Liver (tissue), 9 donors: ENCODE results near the gene RAC2. TPM values are rescaled to one million over a fixed set of nuclear protein-coding genes. Genes with fewer than 3 reads are reported as not detected.

ENCODE experiments used
- DNase-seq: peaks from one replicate; pipeline ENCODE4 v3.0.0-alpha.2; 2017; ENCODE audit warnings: low spot score
- H3K27ac ChIP-seq, 2 donors: one replicate each; pipeline ENCODE4 v1.7.0; 2013; ENCODE audit warnings: inconsistent platforms in 2 of 2, low read length in 2 of 2, control low read depth in 1 of 2, low read depth in 1 of 2, mild to moderate bottlenecking in 1 of 2
- H3K27me3 ChIP-seq, 4 donors: one replicate each; pipeline versions ENCODE4 v1.6.1 to v1.7.0; 2013; ENCODE audit warnings: low read length in 3 of 4, inconsistent platforms in 1 of 4, mild to moderate bottlenecking in 1 of 4, moderate library complexity in 1 of 4; ENCODE audit not compliant: control insufficient read depth in 4 of 4, insufficient read depth in 4 of 4
- H3K36me3 ChIP-seq, 4 donors: one replicate each; pipeline versions ENCODE4 v1.6.1 to v1.7.0; 2013; ENCODE audit warnings: low read length in 3 of 4, mild to moderate bottlenecking in 3 of 4, low read depth in 1 of 4, moderate library complexity in 1 of 4; ENCODE audit not compliant: control insufficient read depth in 4 of 4, insufficient read depth in 3 of 4
- H3K4me1 ChIP-seq, 4 donors: one replicate each; pipeline versions ENCODE4 v1.6.1 to v1.7.0; 2013; ENCODE audit warnings: low read length in 3 of 4, mild to moderate bottlenecking in 3 of 4, moderate library complexity in 1 of 4; ENCODE audit not compliant: control insufficient read depth in 4 of 4, insufficient read depth in 4 of 4
- H3K4me3 ChIP-seq, 3 donors: one replicate each; pipeline versions ENCODE4 v1.6.1 to v1.7.0; 2013; ENCODE audit warnings: low read length in 3 of 3, control low read depth in 1 of 3, low read depth in 1 of 3, mild to moderate bottlenecking in 1 of 3
- H3K9ac ChIP-seq, 2 donors: one replicate each; pipeline ENCODE4 v1.7.0; 2013; ENCODE audit warnings: low read length in 2 of 2, mild to moderate bottlenecking in 2 of 2, moderate library complexity in 2 of 2, control low read depth in 1 of 2, low read depth in 1 of 2
- H3K9me3 ChIP-seq, 4 donors: one replicate each; pipeline versions ENCODE4 v1.6.1 to v1.7.0; 2013; ENCODE audit warnings: low read length in 3 of 4; ENCODE audit not compliant: control insufficient read depth in 4 of 4
- EGR1 ChIP-seq, 2 donors: IDR thresholded peaks; 2 replicates each; pipeline ENCODE4 v1.6.1; 2016 to 2018; ENCODE audit warnings: antibody characterized with exemption in 2 of 2, low read depth in 2 of 2
- FOXA1 ChIP-seq: IDR thresholded peaks from 2 replicates; pipeline ENCODE4 v1.6.1; 2016; ENCODE audit warnings: antibody characterized with exemption
- FOXA2 ChIP-seq: IDR thresholded peaks from 2 replicates; pipeline ENCODE4 v1.6.1; 2016; ENCODE audit warnings: antibody characterized with exemption
- GABPA ChIP-seq, 2 donors: IDR thresholded peaks in 1 of 2; conservative IDR thresholded peaks in 1 of 2; 2 replicates each; pipeline ENCODE4 v1.6.1; 2016; ENCODE audit warnings: antibody characterized with exemption in 2 of 2, mild to moderate bottlenecking in 1 of 2, moderate library complexity in 1 of 2
- HNF4A ChIP-seq, 2 donors: conservative IDR thresholded peaks; 2 replicates each; pipeline ENCODE4 v1.6.1; 2016; ENCODE audit warnings: antibody characterized with exemption in 2 of 2, mild to moderate bottlenecking in 2 of 2
- HNF4G ChIP-seq: IDR thresholded peaks from 2 replicates; pipeline ENCODE4 v1.6.1; 2016; ENCODE audit warnings: antibody characterized with exemption
- JUND ChIP-seq, 2 donors: IDR thresholded peaks; 2 replicates each; pipeline ENCODE4 v1.6.1; 2016; ENCODE audit warnings: antibody characterized with exemption in 2 of 2
- NR2F2 ChIP-seq: IDR thresholded peaks from 2 replicates; pipeline ENCODE4 v1.6.1; 2016; ENCODE audit warnings: antibody characterized with exemption
- RAD21 ChIP-seq, 2 donors: IDR thresholded peaks; 2 replicates each; pipeline ENCODE4 v1.6.1; 2016; ENCODE audit warnings: antibody characterized with exemption in 2 of 2, mild to moderate bottlenecking in 2 of 2
- RXRA ChIP-seq, 2 donors: IDR thresholded peaks; 2 replicates each; pipeline ENCODE4 v1.6.1; 2017 to 2018; ENCODE audit warnings: antibody characterized with exemption in 2 of 2, mild to moderate bottlenecking in 1 of 2
- SP1 ChIP-seq: IDR thresholded peaks from 2 replicates; pipeline ENCODE4 v1.6.1; 2018; ENCODE audit warnings: antibody characterized with exemption, mild to moderate bottlenecking
- TAF1 ChIP-seq: conservative IDR thresholded peaks from 2 replicates; pipeline ENCODE4 v1.6.1; 2016; ENCODE audit warnings: antibody characterized with exemption, mild to moderate bottlenecking
- YY1 ChIP-seq: IDR thresholded peaks from 2 replicates; pipeline ENCODE4 v1.6.1; 2016; ENCODE audit warnings: antibody characterized with exemption, mild to moderate bottlenecking
- WGBS: extraction: QIAGEN DNeasy Blood & Tissue Kit; methylation state at CpG from one replicate; pipeline ENCODE4 v1.1.7; 2013; 5-methylcytosine and 5-hydroxymethylcytosine counted together
- polyA plus RNA-seq, 2 donors: library from polyadenylated mRNA; stranded (reverse) in 1 of 2; unstranded in 1 of 2; fragments of 200-250 nt in 1 of 2; fragments of >200 nt in 1 of 2; fragmentation: Nextera tagmentation in 1 of 2; extraction: Ambion mirVana in 1 of 2; gene quantifications; one replicate each; pipeline versions ENCODE4 v1.2.1 to v1.2.3, GENCODE V29; 2013 to 2015
- total RNA-seq, 2 donors: library from RNA; depleted of rRNA; stranded (reverse); fragments of >200 nt; gene quantifications; one replicate each; pipeline ENCODE4 v1.2.3, GENCODE V29; 2014
- TF ChIP-seq, protein P1 (sequence below): IDR thresholded peaks from 2 replicates; pipeline ENCODE4 v1.6.1; 2016; ENCODE audit warnings: antibody characterized with exemption
- TF ChIP-seq, protein P2 (sequence below): IDR thresholded peaks from 2 replicates; pipeline ENCODE4 v1.6.1; 2016; ENCODE audit warnings: antibody characterized with exemption
- TF ChIP-seq, protein P3 (sequence below): IDR thresholded peaks from 2 replicates; pipeline ENCODE4 v1.6.1; 2016; ENCODE audit warnings: antibody characterized with exemption, mild to moderate bottlenecking
- TF ChIP-seq, protein P4 (sequence below): fragments of 150-350 bp; IDR thresholded peaks from 2 replicates; pipeline ENCODE4 v1.5.1; 2017; ENCODE audit warnings: improper control_type of control experiment, low read depth, low read length; ENCODE audit not compliant: missing input control
- donor health status: healthy.
- donor health status: healthy.
- donor health status: healthy.
- donor health status: healthy.
- donor health status: healthy.

RAC2 gene
- total and polyA plus RNA-seq, 4 donors = 4.0 to 15.0 (median 7.4) TPM

DNA sequence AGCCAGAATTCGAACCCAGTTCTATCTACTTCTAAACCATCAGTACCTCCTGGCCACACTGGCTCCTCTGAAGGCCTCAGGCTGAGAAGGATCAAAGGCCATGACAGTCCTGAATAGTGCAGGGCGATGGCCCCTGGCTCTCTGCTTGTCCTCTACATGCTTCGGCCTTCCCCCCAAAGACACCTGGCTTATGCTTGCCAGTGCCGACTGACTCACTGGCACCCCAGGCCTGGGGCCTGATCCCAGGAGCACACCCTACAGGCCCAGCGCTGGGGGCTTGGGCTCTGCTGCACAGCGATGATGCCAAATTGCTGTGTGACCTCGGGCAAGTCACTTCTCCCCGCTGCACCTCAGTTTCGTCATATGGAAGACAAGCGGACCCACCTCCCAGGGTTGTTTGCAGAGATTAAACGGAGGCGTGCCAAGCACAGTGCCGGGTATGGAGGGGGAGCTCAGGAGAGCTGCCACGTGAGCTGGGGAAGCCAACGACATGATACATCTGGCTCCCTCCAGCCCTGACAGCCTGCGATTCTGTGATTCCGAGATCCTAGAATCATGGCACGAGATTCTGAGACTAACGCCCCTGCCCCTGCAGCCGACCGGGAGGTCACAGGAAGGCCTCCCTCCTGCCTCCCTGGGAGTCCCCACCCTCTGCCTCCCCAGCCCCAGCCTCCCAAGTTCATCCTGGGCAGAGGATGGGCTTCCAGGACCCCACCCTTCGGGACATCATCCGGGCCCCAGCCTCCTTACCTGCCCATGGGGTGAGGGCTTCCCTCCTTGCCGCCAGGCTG is 32.8 kb downstream of the RAC2 start:
- peaks cover 0 to 2% (median 1%) of the 10 kb centered on the region in 4 donors for H3K4me1 ChIP-seq
- no peak for DNase-seq
- no peak overlapping the region for H3K4me3 ChIP-seq
- WGBS = 90% methylated on average over 24 of the region's 24 CpGs
- no peaks in the 10 kb centered on the region for H3K36me3 ChIP-seq
- no peak overlapping the region for H3K27ac ChIP-seq
- no peak for TF ChIP-seq FOXA2
- TF ChIP-seq FOXA1 = no peak
- TF ChIP-seq YY1 = no peak
- TF ChIP-seq, protein P1, sequence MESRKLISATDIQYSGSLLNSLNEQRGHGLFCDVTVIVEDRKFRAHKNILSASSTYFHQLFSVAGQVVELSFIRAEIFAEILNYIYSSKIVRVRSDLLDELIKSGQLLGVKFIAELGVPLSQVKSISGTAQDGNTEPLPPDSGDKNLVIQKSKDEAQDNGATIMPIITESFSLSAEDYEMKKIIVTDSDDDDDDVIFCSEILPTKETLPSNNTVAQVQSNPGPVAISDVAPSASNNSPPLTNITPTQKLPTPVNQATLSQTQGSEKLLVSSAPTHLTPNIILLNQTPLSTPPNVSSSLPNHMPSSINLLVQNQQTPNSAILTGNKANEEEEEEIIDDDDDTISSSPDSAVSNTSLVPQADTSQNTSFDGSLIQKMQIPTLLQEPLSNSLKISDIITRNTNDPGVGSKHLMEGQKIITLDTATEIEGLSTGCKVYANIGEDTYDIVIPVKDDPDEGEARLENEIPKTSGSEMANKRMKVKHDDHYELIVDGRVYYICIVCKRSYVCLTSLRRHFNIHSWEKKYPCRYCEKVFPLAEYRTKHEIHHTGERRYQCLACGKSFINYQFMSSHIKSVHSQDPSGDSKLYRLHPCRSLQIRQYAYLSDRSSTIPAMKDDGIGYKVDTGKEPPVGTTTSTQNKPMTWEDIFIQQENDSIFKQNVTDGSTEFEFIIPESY = no peak
- TF ChIP-seq, protein P2, sequence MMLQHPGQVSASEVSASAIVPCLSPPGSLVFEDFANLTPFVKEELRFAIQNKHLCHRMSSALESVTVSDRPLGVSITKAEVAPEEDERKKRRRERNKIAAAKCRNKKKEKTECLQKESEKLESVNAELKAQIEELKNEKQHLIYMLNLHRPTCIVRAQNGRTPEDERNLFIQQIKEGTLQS = no peak
- TF ChIP-seq SP1 = no peak
- no peak for TF ChIP-seq NR2F2
- no peak for TF ChIP-seq HNF4G
- TF ChIP-seq, protein P3, sequence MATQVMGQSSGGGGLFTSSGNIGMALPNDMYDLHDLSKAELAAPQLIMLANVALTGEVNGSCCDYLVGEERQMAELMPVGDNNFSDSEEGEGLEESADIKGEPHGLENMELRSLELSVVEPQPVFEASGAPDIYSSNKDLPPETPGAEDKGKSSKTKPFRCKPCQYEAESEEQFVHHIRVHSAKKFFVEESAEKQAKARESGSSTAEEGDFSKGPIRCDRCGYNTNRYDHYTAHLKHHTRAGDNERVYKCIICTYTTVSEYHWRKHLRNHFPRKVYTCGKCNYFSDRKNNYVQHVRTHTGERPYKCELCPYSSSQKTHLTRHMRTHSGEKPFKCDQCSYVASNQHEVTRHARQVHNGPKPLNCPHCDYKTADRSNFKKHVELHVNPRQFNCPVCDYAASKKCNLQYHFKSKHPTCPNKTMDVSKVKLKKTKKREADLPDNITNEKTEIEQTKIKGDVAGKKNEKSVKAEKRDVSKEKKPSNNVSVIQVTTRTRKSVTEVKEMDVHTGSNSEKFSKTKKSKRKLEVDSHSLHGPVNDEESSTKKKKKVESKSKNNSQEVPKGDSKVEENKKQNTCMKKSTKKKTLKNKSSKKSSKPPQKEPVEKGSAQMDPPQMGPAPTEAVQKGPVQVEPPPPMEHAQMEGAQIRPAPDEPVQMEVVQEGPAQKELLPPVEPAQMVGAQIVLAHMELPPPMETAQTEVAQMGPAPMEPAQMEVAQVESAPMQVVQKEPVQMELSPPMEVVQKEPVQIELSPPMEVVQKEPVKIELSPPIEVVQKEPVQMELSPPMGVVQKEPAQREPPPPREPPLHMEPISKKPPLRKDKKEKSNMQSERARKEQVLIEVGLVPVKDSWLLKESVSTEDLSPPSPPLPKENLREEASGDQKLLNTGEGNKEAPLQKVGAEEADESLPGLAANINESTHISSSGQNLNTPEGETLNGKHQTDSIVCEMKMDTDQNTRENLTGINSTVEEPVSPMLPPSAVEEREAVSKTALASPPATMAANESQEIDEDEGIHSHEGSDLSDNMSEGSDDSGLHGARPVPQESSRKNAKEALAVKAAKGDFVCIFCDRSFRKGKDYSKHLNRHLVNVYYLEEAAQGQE = no peak
- TF ChIP-seq GABPA (IDR thresholded peaks at IDR 0.05 in 1 of 2, conservative IDR thresholded peaks at IDR 0.05 in 1 of 2) = no peak
- H3K27me3 ChIP-seq = peaks cover 0 to 4% (median 0%) of the 10 kb centered on the region in 4 donors
- no peaks in the 10 kb centered on the region for H3K9me3 ChIP-seq
- no peak overlapping the region for H3K9ac ChIP-seq

DNA sequence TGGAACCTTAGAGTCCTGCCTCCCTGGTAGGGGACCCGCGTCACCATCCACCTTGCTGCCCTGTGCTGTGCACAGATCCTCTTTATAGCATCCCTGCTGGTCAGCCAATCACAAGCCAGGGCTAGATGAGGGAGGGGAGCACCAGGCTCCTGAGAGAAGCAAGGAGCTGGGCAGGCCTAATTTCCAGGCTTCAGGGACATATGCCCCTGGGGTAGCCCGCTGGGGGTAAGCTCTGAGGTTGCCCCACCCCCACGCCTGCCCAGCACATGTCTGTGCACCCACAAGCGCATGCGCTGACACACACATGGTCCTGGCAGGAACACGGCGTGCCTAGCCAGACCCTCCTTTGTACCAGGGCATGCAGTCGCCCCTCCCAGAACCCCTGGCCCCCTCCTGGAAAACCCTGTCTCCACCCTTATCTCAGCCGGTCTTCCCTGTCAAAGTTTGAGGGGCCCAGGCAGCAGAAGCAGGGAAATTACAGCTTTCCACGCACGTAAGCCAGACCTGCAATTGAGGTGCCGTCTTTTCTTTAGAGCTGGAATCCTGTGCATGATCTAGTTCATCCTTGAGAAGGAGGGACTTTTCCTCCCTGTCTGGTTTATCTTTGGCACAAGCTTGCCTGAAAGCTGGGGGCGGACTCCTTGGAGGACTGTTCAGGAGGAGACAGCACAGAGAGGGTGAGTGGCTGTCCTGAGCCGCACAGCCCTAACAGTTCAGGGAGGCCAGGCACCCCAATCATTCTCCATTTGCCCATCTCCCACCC is 33.8 kb downstream of the RAC2 start:
- no peak for DNase-seq
- Histone ChIP-seq H3K4me1 (peaks cover 0 to 2% (median 1%) of the 10 kb centered on the region in 4 donors), H3K36me3 (no peaks in the 10 kb centered on the region), H3K9ac (no peak overlapping the region), H3K27ac (no peak overlapping the region), H3K4me3 (no peak overlapping the region), H3K9me3 (no peaks in the 10 kb centered on the region), H3K27me3 (peaks cover 0 to 4% (median 0%) of the 10 kb centered on the region in 4 donors)
- TF ChIP-seq HNF4G (no peak), GABPA (IDR thresholded peaks at IDR 0.05 in 1 of 2, conservative IDR thresholded peaks at IDR 0.05 in 1 of 2) (no peak), EGR1 (IDR thresholded peaks at IDR 0.05; ENCODE audit: low read depth in 2 of 2) (no peak), YY1 (no peak), RXRA (IDR thresholded peaks at IDR 0.05) (no peak), JUND (IDR thresholded peaks at IDR 0.05) (no peak), SP1 (no peak), HNF4A (conservative IDR thresholded peaks at IDR 0.05) (no peak), TAF1 (no peak), RAD21 (IDR thresholded peaks at IDR 0.05) (no peak)
- TF ChIP-seq, protein P3 = no peak
- TF ChIP-seq, protein P4, sequence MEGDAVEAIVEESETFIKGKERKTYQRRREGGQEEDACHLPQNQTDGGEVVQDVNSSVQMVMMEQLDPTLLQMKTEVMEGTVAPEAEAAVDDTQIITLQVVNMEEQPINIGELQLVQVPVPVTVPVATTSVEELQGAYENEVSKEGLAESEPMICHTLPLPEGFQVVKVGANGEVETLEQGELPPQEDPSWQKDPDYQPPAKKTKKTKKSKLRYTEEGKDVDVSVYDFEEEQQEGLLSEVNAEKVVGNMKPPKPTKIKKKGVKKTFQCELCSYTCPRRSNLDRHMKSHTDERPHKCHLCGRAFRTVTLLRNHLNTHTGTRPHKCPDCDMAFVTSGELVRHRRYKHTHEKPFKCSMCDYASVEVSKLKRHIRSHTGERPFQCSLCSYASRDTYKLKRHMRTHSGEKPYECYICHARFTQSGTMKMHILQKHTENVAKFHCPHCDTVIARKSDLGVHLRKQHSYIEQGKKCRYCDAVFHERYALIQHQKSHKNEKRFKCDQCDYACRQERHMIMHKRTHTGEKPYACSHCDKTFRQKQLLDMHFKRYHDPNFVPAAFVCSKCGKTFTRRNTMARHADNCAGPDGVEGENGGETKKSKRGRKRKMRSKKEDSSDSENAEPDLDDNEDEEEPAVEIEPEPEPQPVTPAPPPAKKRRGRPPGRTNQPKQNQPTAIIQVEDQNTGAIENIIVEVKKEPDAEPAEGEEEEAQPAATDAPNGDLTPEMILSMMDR = no peak
- TF ChIP-seq, protein P2 = no peak
- 90% methylated on average over 15 of the region's 15 CpGs for whole genome bisulfite sequencing
